Activated naive CD4-positive, alpha-beta T cell treated with anti-CD3 and anti-CD28 coated beads, Interleukin-2, amount 10 ng/mL, durations not matched to agents 7 days and 5 days (primary cell): ENCODE data around the gene LIMK2.
"Not testable (repeated sequence)": the region's sequence is repeated elsewhere in the genome, so short reads cannot be mapped to it uniquely, and the experiment has no call there.

Experiments used
- CTCF ChIA-PET: fragments of 350-600 bp; sonication (Branson Sonifier 250); formaldehyde crosslinking; loops from one replicate; lab custom pipeline; 2021; ENCODE audit warnings: antibody characterized with exemption; lab: Charles Lee
- DNase-seq: peaks from one replicate; pipeline ENCODE4 v3.0.0-alpha.2; 2020
- H3K27ac Mint-ChIP-seq: one replicate; pipeline ENCODE4 v1.8.0; 2021; ENCODE audit warnings: mild to moderate bottlenecking, moderate library complexity, mixed read lengths
- H3K27me3 Mint-ChIP-seq: one replicate; pipeline ENCODE4 v1.8.0; 2021; ENCODE audit warnings: mild to moderate bottlenecking, mixed read lengths
- H3K36me3 Mint-ChIP-seq: one replicate; pipeline ENCODE4 v1.8.0; 2021; ENCODE audit warnings: mixed read lengths
- H3K4me1 Mint-ChIP-seq: one replicate; pipeline ENCODE4 v1.8.0; 2021; ENCODE audit warnings: mixed read lengths
- H3K4me3 Mint-ChIP-seq: one replicate; pipeline ENCODE4 v1.8.0; 2021; ENCODE audit warnings: mild to moderate bottlenecking, moderate library complexity, mixed read lengths
- H3K9me3 Mint-ChIP-seq: one replicate; pipeline ENCODE4 v1.8.0; 2021; ENCODE audit warnings: mixed read lengths

The LIMK2 gene

DNA sequence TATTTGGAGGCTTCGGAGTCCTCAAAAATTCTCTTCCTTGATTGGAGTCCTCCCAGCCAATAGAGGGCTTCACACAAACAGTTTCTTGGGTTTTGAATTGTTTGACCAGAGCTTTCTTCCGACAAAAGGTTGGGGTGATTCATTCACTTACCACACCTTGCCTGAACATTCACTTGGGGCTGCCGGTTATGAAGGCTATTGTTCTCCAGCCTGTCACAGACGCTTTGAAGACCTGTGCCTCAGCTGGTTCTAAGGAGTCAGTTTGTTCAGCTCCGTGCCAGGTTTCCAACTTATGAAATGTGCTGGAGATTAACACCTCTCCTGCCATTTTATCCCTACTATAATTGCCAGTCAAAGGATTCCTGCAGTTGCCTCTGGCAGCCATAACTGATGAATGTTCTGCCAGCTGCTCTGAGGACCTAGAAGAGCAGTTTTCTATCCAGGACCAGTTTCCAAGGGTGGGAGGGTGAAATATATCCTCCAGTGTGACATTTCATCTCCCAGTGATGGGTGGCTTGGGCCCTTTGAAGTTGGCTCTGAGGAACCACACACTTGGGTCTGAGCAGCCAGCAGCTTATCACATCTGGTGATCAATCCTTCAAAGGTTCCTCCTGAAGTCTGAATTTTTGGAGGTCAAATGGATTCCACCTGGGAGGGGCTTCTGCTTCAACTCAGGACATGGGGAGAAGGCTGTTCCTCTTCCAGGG, 31.4 kb downstream of the LIMK2 start:
- Mint-ChIP-seq H3K27ac (no peak overlapping the region), H3K36me3 (peaks cover 31% of the 10 kb centered on the region), H3K9me3 (no peaks in the 10 kb centered on the region), H3K4me3 (no peak overlapping the region), H3K4me1 (peaks cover 43% of the 10 kb centered on the region), H3K27me3 (no peaks in the 10 kb centered on the region)
- DNase-seq, result no peak
- CTCF ChIA-PET, result no interaction called here

DNA sequence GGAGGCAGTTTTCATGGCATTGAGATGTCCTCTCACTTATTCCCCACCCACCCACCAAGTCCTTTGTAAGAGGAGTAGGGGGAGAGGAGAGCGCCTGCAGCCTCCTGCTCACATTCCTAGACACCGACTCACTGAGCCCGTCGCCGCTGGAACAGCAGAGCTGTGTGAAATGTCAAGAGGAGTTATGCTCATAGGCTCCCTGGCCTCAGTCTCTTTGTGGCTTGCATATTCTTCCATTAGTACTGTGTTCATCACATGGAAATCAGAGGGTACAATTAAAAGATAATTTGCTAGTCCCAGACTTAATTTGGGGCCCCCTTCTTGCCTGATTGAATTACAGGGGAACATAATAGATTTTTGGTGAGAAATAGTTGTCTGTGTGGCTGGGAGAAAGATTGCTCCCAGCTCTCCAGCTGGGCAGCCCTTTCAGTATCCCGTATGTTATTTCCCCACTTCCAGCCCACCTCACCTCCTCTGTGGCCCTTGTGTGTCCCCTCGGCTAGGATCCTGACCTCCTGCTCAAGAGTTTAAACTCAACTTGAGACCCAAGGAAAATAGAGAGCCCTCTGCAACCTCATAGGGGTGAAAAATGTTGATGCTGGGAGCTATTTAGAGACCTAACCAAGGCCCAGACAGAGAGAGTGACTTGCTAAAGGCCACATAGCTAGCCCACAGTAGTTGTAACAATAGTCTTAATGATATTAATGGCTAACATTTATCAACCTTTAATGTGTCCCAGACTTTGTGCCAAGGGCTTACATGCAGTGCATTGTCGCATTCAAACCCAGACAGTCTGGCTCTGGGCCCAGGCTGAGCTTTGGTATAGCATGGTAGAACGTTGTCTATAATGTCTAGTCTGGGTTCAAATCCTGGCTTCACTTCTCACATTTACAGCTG, 32.2 kb downstream of the LIMK2 start:
- no peaks in the 10 kb centered on the region for H3K9me3 Mint-ChIP-seq
- H3K27ac Mint-ChIP-seq, result peak overlapping the region; percentile 79
- CTCF ChIA-PET, result interaction anchor here (0.6 kb wide), 1 partner anchor 71 kb away, joined by 3 read pairs; no protein-coding TSS in a partner anchor
- no peak for DNase-seq
- H3K27me3 Mint-ChIP-seq, result no peaks in the 10 kb centered on the region
- peaks cover 30% of the 10 kb centered on the region for H3K36me3 Mint-ChIP-seq
- H3K4me1 Mint-ChIP-seq, result peaks cover 47% of the 10 kb centered on the region
- no peak overlapping the region for H3K4me3 Mint-ChIP-seq

DNA sequence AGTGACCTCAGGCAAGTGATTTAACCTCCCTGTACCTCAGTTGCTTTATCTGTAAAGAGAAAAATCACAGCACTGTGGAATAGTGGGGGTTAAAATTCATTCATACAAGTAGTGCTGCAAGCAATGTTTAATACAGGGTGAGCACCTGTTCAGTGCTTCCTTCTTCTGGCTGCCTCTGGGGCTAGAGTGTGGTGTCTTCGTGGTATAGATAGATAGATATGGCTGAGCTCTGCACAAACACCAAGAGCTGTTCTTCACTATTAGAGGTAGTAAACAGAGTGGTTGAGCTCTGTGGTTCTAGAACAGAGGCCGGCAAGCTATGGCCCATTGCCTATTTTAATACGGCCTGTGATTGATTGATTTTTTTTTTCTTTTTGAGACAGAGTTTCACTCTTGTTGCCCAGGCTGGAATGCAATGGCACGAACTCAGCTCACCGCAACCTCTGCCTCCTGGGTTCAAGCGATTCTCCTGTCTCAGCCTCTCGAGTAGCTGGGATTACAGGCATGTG, 32.9 kb downstream of the LIMK2 start:
- Mint-ChIP-seq H3K36me3 (peaks cover 27% of the 10 kb centered on the region), H3K27ac (peak overlapping the region; percentile 79), H3K4me3 (no peak overlapping the region), H3K9me3 (no peaks in the 10 kb centered on the region), H3K4me1 (peaks cover 46% of the 10 kb centered on the region), H3K27me3 (no peaks in the 10 kb centered on the region)
- DNase-seq, result no peak
- CTCF ChIA-PET, result interaction anchor here (0.6 kb wide), 1 partner anchor 72 kb away, joined by 3 read pairs; no protein-coding TSS in a partner anchor

DNA sequence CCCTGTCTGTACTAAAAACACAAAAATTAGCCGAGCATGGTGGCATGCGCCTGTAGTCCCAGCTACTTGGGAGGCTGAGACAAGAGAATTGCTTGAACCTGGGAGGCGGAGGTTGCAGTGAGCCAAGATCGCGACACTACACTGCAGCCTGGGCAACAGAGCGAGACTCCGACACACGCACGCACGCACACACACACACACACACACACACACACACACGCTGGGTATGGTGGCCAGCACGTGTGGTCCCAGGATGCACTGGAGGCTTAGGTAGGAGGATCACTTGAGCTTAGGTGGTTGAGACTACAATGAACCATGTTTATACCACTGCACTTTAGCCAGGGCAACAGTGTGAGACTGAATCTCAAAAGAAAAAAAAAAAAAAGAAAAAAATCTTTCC, 33.9 kb downstream of the LIMK2 start:
- DNase-seq, CTCF ChIA-PET, H3K27ac Mint-ChIP-seq, H3K4me3 Mint-ChIP-seq, H3K27me3 Mint-ChIP-seq, H3K9me3 Mint-ChIP-seq: not testable (repeated sequence)
- H3K4me1 Mint-ChIP-seq, result peaks cover 44% of the 10 kb centered on the region
- H3K36me3 Mint-ChIP-seq, result peaks cover 26% of the 10 kb centered on the region

DNA sequence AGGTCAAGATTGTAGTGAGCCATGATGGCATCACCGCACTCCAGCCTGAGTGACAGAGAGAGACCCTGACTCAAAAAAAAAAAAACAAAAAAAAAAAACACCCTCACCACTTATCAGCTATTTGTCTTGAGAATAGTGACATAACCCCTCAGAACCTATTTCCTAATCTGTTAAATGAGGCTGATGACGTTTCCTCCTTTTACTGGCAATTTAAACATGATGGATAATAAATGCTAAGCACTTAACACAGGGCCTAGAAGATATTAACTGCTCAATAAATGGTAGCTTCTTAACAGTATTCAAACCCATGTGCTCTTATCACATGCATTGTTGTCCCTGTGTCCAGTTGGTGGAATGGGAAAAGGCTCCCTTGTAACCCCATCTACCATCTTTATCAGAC, 34.6 kb downstream of the LIMK2 start:
- Mint-ChIP-seq H3K4me3 (no peak overlapping the region), H3K36me3 (peaks cover 23% of the 10 kb centered on the region), H3K27me3 (no peaks in the 10 kb centered on the region), H3K27ac (peak overlapping the region; percentile 72), H3K4me1 (peaks cover 44% of the 10 kb centered on the region), H3K9me3 (no peaks in the 10 kb centered on the region)
- CTCF ChIA-PET, result interaction anchor here (1.1 to 1.3 kb wide), 3 partner anchors 14 to 27 kb away, joined by 3 to 8 read pairs (median 3); no protein-coding TSS in a partner anchor
- no peak for DNase-seq

DNA sequence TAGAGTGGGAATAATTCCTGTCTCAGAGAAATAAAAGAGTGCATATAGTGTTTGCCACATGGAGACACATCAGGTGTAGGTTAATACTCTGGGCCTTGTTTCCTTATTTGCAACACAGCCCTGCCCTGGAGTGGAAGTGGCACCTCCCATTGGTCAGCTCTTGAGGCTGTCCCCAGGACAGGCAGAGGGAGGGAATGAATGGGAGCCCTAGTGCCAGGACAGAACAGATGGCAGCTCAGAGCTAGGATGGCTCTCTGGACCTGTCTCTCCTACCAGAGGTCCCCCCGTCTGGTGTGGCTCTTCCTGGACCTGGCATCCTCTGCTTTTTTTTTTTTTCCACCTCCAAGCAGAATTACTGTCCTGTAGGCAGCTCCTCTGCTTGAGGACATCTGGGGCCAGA, 35.6 kb downstream of the LIMK2 start:
- Mint-ChIP-seq H3K27me3 (no peaks in the 10 kb centered on the region), H3K4me1 (peaks cover 42% of the 10 kb centered on the region), H3K27ac (peak overlapping the region; percentile 82), H3K9me3 (no peaks in the 10 kb centered on the region), H3K36me3 (peaks cover 15% of the 10 kb centered on the region), H3K4me3 (peak overlapping the region; percentile 34)
- DNase-seq, result no peak
- CTCF ChIA-PET, result interaction anchor here (0.6 to 2.3 kb wide), 7 partner anchors 12 to 389 kb away, joined by 3 to 8 read pairs (median 3); no protein-coding TSS in a partner anchor

DNA sequence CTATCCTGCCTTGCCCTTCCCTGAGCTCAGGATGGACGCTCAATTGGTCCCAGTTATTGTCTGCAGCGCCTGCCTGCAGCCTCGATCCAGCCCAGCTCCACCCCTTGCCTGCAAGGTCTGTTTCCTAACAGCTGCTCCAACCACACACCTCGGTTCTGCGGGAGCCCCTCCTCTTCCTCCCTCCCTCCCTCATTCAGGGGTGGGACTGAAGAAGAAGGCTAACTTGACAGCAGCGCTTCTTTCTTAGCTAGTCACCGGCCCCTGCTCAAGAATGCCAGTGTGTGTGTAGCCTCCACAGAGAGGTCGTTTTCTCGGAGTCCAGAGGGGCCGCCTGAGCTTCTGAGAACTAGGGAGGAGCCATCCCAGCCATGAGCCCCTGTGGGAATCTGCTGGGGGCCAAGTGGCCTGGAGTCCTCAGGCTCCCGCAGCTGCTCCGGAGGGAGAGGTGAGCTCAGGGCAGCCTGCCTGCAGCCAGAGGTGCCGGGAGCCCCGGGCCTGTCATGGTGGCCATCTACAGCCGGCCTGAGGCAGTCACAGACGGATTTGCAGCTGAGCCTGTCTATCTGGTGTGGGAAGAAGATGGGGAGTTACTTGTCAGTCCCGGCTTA, 36.1 kb downstream of the LIMK2 start:
- H3K4me3 Mint-ChIP-seq, result peak overlapping the region; percentile 34
- H3K4me1 Mint-ChIP-seq, result peaks cover 41% of the 10 kb centered on the region
- peak; percentile 91 for DNase-seq
- H3K27ac Mint-ChIP-seq, result peak overlapping the region; percentile 82
- H3K36me3 Mint-ChIP-seq, result peaks cover 12% of the 10 kb centered on the region
- CTCF ChIA-PET, result interaction anchor here (0.6 to 2.3 kb wide), 10 partner anchors 11 to 139 kb away, joined by 3 to 8 read pairs (median 3); no protein-coding TSS in a partner anchor
- H3K27me3 Mint-ChIP-seq, result no peaks in the 10 kb centered on the region
- no peaks in the 10 kb centered on the region for H3K9me3 Mint-ChIP-seq

DNA sequence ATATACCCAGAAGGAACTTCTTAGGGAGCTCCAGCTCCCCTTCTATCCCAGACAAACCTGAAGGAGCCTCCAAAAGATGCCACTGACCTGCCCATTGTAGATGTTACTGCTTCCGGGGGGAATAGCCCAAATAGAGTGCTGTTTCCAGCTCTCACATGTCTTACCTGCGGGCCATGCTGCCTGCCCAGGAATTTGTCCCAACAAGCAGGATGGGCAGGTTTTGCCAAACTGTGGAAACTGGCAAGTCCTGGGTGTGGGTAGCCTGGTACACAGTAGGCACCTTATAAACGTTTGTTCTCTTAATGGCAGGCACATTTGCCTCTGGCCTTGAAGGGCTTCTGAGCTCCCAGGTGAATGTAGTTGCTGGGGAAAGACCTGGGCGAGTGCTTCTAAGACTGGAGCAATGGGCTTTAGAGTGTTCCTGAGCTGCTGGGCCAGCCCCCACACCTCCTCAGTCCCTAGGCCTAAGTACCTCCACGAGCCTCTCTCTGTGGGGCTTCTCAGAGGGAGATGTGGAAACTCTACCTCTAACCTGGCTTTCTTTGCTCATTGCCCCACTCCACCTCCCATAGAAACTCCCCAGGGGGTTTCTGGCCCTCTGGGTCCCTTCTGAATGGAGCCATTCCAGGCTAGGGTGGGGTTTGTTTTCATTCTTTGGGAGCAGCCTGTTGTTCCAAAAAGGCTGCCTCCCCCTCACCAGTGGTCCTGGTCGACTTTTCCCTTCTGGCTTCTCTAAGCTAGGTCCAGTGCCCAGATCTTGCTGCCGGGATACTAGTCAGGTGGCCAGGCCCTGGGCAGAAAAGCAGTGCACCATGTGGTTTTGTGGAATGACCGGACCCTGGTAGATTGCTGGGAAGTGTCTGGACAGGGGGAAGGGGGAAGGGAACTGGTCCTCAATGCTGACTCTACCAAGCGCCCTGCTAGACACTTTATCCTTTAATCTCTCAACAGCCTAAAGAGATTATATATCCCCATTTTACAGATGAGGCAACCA, 37.2 kb downstream of the LIMK2 start:
- no peak overlapping the region for H3K27ac Mint-ChIP-seq
- peaks cover 12% of the 10 kb centered on the region for H3K36me3 Mint-ChIP-seq
- peaks cover 34% of the 10 kb centered on the region for H3K4me1 Mint-ChIP-seq

DNA sequence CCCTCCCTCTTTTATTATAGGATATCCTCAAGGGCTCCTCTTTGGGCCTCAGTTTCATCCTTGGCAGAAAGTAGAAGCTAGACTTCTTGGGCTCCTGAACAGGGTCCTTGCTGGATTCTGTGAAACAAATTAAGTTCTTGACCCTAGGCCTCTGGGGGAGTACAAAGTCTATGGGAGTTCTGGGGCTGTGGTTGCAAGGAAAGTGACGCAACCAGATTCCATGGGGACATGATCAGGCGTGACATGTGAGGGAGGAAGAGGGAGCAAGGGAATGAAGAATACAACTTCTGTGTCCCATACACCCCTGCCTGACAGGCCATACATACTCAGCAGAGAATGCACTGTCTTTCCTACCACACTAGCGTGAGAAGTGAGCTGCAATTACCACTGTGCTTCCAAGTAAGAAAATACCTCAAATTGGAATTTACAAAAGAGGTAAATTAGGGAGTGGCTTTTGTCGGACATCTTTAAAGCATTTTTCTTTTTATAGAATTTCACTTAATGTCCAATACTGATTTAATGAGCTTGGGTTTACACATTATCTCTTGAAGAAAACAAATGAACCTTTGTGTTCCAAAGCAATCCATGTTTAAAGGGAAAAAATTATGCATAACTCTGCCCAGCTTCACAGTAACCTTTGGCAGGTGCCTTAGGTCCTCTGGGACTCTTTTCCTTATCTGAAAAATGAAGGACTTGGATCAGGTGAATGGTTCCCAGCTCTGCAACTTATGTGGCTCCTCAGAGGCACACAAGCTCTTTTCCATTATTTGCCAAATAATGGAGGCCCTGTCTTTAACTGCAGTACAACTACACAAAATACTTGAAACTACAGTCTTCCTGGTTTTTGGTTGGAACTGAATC, 38.9 kb downstream of the LIMK2 start:
- H3K27ac Mint-ChIP-seq, result peak overlapping the region; percentile 12
- DNase-seq, result no peak
- no peaks in the 10 kb centered on the region for H3K27me3 Mint-ChIP-seq
- H3K9me3 Mint-ChIP-seq, result no peaks in the 10 kb centered on the region
- peaks cover 24% of the 10 kb centered on the region for H3K4me1 Mint-ChIP-seq
- no peak overlapping the region for H3K4me3 Mint-ChIP-seq
- H3K36me3 Mint-ChIP-seq, result peaks cover 12% of the 10 kb centered on the region
- CTCF ChIA-PET, result interaction anchor here (1.0 to 2.0 kb wide), 2 partner anchors 22 to 40 kb away, joined by 3 to 8 read pairs; no protein-coding TSS in a partner anchor

More for the DNA sequence above, 37.2 kb downstream of the LIMK2 start:
- no peak overlapping the region for H3K4me3 Mint-ChIP-seq
- CTCF ChIA-PET, result interaction anchor here (0.6 to 2.3 kb wide), 6 partner anchors 21 to 140 kb away, joined by 3 to 7 read pairs (median 4); no protein-coding TSS in a partner anchor
- no peaks in the 10 kb centered on the region for H3K27me3 Mint-ChIP-seq
- DNase-seq, result no peak
- H3K9me3 Mint-ChIP-seq, result no peaks in the 10 kb centered on the region

DNA sequence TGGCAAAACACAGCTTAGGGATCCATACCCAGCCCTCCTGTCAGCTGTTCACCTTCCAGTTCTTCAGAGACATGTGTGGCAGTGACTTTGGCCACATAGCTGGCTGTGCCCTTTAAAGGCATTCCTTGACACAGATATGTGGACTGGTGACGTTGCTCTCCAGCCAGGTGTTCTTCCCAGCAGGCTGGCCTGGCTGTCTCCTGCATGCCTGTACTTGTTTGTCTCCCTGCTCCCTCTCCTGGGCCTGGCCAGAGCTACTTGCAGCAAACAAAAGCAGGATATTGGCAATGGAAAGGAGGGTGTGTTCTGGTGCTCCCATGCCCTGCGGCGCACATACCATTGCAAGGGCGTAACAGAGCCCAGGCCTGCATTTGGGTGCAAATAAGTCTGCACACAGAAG, 41.9 kb downstream of the LIMK2 start:
- CTCF ChIA-PET, result interaction anchor here (0.9 to 1.3 kb wide), 3 partner anchors 18 to 59 kb away, joined by 3 to 6 read pairs (median 4); no protein-coding TSS in a partner anchor
- H3K27me3 Mint-ChIP-seq, result no peaks in the 10 kb centered on the region
- peaks cover 3% of the 10 kb centered on the region for H3K4me1 Mint-ChIP-seq
- DNase-seq, result no peak
- H3K4me3 Mint-ChIP-seq, result no peak overlapping the region
- peaks cover 20% of the 10 kb centered on the region for H3K36me3 Mint-ChIP-seq
- no peaks in the 10 kb centered on the region for H3K9me3 Mint-ChIP-seq
- no peak overlapping the region for H3K27ac Mint-ChIP-seq

DNA sequence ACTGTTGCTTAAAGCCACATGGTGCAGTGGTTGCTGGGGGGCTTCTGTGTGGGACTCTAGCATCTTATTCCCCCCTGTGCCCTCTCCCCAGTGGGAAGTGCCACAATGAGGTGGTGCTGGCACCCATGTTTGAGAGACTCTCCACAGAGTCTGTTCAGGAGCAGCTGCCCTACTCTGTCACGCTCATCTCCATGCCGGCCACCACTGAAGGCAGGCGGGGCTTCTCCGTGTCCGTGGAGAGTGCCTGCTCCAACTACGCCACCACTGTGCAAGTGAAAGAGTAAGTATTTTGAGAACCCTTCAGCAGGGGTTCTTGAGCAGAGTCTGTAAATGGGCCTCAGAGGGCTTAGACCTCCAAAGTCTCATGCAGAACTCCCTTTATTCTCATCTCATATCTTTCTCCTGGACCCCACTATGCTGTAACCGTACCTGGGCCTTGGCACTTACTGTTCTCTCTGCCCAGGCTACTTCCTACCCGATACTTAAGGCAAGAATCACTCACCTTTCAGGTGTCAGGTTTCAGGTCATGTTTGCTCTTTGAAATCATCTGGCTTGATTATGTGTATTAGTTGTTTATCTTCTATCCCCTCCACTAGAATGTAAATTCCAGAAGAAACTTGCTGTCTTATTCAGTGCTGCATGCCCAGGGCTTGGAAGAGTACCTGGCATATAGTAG, 47.8 kb downstream of the LIMK2 start:
- CTCF ChIA-PET, result interaction anchor here (0.8 kb wide), 1 partner anchor 12 kb away, joined by 3 read pairs; no protein-coding TSS in a partner anchor
- no peaks in the 10 kb centered on the region for H3K27me3 Mint-ChIP-seq
- H3K4me3 Mint-ChIP-seq, result no peak overlapping the region
- no peak for DNase-seq
- H3K27ac Mint-ChIP-seq, result no peak overlapping the region
- no peaks in the 10 kb centered on the region for H3K4me1 Mint-ChIP-seq
- H3K36me3 Mint-ChIP-seq, result peaks cover 46% of the 10 kb centered on the region
- H3K9me3 Mint-ChIP-seq, result no peaks in the 10 kb centered on the region
